Fibroblast of skin of right quadriceps (primary cell): ENCODE data around the gene PTTG2.
"Not testable (repeated sequence)": the region's sequence is repeated elsewhere in the genome, so short reads cannot be mapped to it uniquely, and the experiment has no call there.

Source experiments
- DNase-seq: peaks from one replicate; pipeline ENCODE4 v3.0.0-alpha.2; 2013

The PTTG2 gene

DNA sequence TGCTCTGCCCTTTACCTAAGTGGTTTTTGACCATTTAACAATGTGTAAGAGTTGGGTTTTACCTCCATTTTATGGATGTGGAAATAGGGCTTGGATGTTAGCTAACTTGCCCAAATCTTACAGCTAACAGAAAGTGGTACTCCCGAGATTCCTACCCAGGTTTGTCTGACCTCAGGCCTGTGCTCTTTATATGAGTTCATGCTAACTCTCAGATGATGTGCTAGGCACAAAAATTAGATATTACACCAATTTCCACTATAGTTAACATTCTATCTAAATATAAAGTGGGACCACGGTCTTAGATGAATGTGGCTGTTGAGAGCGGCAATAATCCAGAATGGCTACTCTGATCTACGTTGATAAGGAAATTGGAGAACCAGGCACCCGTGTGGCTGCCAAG, at the start of gene PTTG2:
Gene PTTG2, plus strand, starts transcription at position 301 of the 400 bp plus-strand sequence. Its CDS starts 37 bp downstream, at position 338.
- DNase-seq = no peak

DNA sequence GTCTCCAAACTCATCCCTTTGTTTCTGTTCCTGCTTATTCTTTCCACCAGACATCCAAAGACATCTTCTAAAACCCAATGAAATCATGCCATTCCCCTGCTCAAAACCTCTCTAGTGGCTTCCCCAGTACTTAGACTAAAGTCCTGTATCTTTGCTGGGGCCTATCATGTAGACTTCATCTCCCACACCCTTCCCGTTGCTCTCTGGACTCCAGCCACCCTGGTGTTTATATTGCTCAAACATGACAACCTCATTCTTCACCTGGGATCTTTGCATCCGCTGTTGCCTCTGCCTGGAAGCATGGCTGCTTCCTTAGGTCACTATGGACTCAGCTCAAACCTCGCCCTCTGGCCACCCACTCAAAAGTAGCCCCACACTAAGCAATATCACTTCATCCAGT, 45.7 kb upstream of the PTTG2 start:
- DNase-seq = no peak

DNA sequence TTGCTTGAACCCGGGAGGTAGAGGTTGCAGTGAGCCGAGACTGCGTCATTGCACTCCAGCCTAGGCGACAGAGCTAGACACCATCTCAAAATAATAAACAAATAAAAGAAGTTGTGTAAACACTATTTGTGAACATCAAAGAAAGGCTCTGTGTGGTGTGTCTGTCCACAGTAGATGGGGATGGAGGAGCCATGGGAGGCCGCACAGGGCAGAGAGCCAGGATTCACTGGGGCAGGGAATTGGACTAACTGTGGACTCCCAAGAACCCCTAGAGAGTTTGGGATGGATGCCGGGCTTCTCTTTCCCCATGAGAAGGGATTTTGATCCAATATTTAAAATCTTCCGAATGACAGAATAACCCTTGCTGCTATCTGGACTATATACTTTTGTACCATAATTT, 42.8 kb upstream of the PTTG2 start:
- DNase-seq = no peak

DNA sequence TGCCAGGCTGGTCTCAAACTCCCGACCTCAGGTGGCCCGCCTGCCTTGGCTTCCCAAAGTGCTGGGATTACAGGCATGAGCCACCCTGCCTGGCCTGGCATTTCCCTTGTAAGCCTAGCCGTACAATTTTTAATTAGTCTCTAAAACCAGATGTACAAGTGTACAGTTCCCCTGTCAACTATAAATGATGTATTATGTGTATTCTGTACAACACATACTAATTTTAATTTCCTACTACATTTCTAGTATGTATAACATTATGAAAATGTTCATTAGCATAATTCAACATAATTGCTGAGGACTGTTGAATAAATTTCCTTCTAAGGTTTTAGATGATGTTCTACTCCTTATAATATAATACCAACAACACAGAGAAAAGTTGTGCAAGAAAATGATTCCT, 41.5 kb upstream of the PTTG2 start:
- no peak for DNase-seq

DNA sequence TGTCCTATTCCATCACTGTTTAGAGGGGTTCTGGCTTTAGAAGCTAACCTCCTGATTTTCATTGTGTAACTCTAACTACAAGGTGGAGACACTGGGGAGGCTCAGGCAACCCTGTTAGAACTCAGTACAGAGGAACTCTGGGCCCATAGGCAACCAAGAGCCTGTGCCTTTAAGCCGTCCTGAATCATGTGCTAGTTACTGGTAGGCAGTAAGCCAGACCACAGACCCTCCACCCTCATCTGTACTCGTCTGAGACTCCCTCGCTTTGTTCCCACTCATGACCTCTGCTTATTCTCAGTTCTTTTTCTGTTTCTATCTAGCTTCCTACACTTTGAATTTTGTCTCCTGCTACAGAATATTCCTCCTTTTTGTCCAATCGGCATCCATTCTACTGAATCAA, 37.9 kb upstream of the PTTG2 start:
- peak; percentile 55 for DNase-seq

DNA sequence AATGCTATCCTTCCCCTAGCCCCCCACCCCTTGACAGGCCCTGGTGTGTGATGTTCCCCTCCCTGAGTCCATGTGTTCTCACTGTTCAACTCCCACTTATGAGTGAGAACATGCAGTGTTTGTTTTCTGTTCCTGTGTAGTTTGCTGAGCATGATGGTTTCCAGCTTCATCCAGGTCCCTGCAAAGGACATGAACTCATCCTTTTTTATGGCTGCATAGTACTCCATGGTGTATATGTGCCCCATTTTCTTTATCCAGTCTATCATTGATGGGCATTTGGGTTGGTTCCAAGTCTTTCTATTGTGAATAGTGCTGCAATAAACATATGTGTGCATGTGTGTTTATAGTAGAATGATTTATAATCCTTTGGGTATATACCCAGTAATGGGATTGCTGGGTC, 37.1 kb upstream of the PTTG2 start:
- not testable (repeated sequence) for DNase-seq

DNA sequence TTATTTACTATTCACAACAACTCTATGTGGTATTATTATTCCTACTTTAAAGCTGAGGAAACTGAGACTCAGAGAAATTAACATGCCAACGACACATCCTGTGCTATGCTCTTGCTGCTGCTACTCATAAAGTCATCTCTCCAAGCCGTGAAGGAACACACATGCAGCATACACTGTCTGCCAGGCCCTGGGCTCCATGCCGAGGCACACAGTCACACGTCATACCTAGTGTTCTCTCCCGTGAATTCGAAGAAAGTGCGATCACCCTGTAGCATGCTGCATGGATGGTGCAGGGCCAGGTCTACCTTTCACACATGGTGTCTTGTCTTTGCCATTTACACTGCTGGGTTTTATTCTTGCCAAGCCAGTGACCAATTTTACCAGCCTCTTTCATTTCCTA, 35.3 kb upstream of the PTTG2 start:
- DNase-seq = no peak

DNA sequence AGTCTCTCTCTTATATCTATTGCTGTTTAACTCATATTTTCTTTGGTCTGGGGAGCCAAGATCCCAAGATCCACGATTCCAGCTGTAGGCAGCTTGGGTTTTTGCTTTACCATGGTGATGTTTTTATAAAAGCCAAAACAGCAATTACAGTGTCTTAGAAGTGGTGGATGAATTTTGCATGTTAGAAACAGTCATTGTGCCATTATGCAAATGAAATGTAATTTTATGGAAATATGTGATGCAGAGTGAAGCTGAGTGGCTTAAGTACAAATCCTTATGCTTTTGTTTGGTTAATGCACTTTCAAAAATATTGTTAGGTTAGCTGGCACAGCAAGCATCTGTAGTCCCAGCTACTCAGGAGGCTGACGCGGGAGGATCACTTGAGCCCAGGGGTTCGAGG, 32.8 kb upstream of the PTTG2 start:
- no peak for DNase-seq

DNA sequence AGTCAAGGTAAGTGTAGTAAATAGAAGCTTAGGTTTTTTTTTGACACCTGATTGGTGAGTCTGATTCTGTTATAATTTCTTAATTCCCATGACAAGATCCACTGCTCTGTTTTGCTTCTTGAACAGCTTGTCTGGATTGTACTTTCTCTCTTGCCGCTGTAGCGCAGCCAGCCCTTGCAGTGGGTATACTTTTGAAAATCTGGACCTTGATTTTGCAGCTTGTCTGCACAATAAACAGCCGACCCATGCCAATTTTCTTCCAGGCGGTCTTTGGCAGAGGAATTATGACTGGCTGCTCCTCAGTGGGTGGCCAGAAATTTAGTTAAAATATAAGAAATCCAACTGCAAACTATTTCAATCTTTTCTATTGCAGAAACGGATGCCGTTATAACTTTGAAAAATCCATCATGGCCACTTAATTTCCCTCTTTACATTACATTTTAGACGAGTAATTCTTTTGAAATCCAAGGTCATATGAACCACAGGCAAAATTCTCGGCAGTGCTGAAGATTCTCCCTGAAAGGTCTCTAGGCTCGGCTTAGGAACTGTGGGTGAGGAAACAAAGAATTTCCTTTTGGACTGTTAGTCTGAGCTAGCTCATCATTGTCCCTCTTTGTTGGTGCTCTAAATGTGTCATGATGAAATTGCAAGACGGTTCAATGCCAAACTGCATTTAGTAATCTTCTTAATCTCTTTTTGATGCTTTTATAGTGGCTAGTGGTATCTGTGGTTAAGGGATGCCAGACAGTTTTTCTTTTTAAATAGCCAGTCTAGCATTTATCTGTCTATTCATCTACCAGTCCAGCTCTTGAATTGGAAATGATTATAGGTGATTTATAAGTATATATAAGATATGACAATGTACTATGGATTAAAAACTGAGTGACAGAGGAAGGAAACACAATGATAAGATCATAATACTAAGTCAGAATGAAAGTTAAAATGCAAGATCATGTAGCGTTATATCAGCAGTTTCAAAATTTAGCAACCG, 31.5 kb upstream of the PTTG2 start:
- DNase-seq = peak; percentile 21

DNA sequence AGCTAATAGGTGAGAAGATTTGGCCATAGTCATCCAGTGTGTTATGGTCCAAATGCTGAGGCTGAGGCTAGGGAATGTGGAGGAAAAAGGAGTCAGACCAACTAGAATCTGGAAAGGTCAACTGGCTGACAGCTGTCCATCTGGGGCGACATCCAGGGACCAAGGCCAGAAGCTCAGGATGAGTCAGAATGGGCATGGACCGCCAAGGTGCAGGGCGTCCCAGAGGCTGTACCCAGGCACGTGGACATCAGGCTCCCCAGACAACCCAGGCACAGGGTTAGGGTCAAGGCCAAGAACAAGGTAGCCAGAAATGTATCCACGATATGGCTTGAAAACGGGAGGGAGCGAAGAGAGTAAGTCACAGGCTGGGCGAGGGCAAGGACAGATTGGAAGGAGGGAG, 26.1 kb upstream of the PTTG2 start:
- DNase-seq = no peak

DNA sequence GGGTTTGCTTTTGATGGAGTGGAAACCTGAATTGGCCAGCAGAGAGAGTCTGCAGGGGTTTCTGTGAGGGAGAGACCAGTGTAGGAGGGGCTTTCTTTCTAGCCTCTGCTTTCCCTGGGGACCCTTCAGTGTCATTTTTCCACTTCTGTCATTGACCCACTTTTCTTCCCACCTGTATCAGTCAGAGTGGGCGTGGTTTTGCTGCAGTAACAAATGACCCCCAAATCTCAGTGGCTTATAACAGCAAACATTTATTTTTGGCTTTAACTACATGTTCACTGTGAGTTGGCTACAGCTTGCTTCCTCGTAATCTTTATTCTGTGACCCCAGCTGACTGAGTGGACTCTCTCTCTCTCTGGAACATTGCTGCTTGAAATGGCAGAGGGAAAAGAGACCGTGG, 25.6 kb upstream of the PTTG2 start:
- DNase-seq = no peak

DNA sequence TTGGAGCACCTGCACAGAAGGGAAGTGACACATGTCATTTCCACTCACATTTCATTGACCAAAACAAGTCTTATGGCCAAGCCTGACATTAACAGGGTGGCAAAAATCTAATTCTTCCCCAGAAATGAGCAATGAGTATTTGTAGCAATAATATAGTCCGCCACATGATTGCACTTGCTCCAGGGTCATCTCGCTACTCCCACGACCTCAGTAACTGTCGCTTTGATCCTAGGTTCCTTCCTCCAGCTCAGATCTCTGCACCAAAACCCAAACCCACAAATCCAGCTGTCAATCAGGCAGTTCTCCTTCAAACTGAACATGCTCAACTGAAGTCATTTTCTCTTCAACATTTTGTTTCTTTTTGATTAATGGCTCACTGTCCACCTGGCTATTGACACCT, 25.2 kb upstream of the PTTG2 start:
- DNase-seq = no peak

DNA sequence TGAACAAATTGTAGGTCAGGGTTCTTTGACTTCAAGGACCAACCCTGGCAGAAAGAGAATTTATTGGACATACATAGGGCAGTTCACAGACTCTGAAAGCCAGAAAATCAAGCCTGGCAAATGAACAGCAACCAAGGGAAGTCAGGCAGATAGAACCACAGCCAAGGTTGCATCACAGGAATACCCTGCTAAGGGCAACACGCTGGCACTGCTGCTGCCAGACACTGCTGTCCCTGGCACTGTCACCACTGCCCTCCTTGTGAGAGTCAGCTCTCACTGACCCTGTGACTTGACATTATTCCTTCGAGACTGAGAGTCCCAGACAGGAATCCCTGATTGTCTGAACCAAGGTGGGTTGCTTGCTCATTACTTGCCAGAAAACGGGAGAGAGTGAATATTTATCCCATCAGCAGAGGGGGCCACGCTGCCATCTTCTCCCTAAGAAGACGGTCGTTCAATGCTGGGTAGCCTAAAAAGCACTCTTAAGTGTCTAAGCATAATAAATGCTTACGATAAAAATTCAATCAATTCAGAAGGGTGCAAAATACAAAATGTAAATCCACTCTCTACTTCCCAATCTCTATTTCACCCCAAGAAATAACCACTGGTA, 23.2 kb upstream of the PTTG2 start:
- DNase-seq = no peak

DNA sequence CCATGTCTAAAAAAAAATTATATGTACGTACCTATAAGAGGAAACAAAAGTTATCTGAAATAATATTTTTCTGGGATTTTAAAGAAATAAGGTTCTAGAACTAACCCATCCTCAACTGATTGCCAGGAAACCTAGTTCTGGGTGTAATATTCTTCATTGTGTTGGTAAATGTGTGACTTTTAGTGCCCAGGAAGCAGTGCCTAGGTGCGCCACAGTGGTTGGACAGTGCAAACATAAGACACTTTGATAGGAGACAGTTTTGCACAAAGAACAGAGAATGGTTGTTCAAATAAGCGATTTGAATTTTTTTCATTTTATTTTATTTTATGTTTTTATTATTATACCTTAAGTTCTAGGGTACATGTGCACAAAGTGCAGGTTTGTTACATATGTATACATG, 22.0 kb upstream of the PTTG2 start:
- no peak for DNase-seq

DNA sequence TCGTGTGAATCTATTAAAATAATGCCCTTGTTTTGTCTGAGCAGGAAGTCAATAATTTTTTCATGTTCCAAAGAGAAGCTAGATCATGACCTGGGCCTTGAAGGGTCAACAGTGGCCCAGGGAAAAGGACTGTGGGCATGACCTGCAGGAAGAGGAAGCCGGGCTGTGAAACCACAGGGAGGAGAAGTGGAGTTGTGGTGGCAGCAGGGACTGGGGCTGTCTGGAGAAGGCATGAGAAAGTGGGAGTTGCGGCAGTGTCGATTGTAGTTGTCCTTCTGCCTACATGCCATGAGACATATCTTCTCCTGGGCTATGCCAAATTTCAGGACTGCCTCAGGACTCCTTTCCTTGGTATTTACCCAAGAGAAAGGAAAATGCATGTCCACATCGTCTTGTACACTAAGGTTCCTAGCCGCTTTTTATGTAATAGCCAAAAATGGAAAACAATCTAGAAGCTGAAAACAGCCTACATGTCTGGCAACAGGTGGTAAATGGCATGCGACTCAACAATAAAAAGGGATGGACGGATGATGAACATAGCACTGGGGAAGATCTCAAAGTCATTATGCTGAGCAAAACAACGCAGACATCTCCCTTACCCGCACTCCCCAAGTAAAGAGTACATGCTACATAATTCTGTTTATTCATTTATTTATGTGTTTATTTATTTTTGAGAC, 13.6 kb upstream of the PTTG2 start:
- no peak for DNase-seq

DNA sequence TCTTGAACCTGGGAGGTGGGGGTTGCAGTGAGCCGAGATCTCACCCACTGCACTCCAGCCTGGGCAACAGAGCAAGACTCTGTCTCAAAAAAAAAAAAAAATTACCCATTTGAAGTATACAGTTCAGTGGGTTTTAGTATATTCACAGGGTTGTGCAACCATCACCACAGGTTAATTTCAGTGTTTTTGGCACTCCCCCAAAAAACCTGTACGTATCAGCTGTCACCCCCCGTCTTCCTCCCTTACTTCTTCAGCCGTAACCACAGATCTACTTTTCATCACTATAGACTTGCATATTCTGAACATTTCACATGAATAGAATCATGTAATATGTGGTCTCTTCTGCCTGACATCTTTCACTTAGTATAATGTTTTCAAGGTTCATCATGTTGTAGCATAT, 11.7 kb upstream of the PTTG2 start:
- no peak for DNase-seq

DNA sequence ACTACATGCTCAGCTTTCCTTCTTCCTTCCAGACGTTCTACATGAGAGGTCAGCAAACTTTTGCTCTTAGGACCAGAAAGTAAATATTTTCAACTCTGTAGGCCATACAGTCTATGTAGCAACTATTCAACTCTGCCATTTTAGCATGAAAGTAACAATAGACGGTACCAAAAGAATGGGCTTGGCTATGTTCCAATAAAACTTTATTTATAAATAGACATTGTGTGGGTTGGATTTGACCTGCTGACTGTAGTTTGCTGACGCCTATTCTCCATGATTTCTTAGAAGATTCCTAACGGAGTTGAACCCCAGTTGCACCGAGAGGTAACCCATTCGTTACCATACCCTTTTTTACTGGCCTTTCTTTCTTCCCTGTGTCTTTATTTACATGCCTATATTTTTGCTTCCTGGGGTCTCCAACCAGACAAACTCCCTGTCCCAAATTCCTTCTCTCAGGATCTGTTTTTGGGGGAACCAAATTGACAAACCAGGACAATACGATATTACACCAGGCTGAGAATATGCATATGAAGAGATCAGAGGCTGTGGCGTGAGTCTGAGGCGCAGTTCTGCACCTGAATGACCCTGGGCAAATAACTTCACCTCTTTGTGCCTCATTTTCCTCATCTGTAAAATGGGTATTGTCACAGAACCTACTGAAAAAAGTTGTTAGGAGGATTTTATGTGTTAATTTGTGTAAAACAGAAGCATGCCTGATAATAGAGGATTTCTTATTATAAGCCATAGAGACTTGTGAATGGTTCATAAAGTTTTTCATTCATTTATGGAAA, 10.4 kb upstream of the PTTG2 start:
- no peak for DNase-seq

DNA sequence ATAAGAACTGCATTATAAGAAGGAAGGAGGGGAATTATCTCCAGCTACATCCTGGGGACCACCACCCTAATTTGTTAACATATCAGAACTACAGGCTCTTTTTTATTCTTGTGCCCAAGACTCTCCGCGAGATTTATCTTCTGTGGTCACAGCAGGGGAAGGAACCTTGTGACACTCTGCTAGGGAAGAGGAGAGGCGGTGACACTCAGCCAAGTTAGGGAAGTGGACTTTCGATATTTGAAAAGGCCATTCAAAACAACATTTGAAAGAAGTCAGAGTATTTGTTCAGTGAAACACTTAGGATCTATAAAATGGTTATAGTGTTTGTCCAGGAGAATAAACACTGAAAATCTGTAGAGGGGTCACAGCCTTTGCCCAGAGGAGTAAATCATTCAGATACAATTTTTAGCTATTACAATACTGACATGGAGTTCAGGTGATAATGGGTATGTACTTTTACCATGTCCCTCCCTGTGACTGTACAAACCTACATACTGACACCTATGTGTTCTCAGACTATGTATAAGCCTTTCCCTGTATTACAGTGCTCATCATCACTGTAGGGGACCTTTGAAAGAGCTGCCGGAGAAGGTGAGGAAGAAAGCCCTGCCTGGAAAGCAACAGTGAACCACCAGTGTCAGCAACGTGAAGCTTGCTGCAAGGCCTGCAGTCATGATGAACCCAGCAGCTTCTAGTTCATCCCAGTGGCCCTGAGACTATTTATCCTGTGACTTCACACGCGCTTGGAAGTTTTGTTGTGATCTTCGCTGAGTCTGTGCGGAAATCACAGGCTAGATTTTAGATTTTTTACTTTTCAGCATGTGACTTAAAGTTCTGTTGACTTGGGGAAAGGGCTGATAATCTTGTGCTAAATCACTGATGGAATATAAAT, 8.5 kb upstream of the PTTG2 start:
- no peak for DNase-seq

DNA sequence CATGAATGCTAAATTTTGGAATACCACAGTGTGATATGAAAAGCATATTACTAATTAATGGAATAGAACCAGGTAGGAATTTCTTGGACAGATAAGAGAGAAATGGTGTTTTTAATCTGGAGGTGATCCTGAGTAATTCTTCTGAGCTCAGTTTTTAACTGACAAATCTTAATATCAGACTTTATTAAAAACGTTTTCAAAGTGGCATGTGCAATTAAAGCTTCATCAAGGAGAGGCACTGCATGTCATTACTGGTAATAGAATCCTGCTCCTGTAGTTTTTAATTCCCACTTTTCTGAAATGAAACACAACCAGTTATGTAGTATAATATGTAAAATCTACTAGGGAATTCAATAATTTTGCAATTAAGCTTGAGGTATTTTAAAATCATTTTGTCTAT, 7.0 kb upstream of the PTTG2 start:
- no peak for DNase-seq

DNA sequence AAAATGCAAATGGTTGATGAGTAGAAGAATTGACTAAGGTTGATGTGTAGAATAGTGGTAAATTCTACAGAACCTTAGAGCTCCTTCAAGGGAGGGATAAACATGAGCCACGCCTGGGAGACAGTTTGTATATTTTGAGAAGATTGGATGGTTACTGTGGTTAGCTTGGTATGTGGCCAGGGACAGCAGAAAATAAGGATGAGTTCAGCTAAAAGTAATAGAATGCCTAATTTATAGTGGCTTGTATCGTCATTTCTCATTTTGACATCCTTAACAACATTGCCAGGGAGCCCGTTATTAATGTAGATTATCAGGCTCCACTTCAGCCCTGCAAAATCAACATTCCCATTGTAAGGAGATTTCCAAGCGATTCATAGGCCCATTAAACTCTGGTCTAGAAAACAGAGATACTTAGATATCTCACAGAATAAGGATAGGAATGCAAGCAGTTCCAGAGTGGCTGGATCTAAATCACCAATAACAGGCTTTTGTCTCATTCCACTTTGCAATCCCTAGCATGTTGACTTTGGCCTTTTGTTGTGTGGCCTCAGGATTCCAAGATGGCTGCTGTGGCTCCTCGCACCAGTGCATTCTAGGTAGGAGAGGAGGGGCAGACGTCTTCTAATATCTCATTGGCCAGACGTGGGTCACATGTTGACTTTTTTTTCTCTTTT, 6.4 kb upstream of the PTTG2 start:
- DNase-seq = peak; percentile 73

DNA sequence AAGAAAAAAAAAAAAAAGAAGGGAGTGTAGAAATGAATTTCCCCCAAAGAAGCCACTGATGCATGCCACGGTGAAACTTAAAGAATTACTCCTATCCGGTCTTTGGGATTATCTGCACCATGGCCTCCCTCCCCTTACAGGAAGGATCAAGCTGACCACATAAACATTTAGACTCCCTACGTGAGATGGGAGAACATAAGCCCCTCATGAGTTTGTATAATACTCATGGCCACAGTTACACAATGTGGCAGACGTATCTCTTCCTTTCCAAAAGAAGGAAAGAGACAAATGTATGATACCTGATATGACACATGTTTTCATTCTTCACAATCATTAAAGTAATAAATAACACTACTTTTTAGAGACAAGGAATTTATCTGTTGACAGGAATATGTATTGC, 3.3 kb upstream of the PTTG2 start:
- no peak for DNase-seq
